Tibial nerve (tissue), 4 donors: ENCODE results near the gene LY6G6C. TPM values are rescaled to one million over a fixed set of nuclear protein-coding genes. Genes with fewer than 3 reads are reported as not detected.

Source experiments
- DNase-seq, 2 donors: peaks; one replicate each; pipeline ENCODE4 v3.0.0-alpha.2; 2019; ENCODE audit warnings: low spot score in 2 of 2
- H3K27ac ChIP-seq, 4 donors: fragments of 200-600 bp; sonication (generic) in 3 of 4; one replicate each; pipeline ENCODE4 v1.5.1; 2017 to 2019; ENCODE audit warnings: mild to moderate bottlenecking in 1 of 4
- H3K27me3 ChIP-seq, 2 donors: fragments of 200-600 bp; sonication (generic) in 1 of 2; one replicate each; pipeline versions ENCODE4 v1.5.1 to v1.6.0; 2017 to 2019
- H3K36me3 ChIP-seq, 3 donors: fragments of 200-600 bp; sonication (generic); one replicate each; pipeline ENCODE4 v1.5.1; 2018 to 2019
- H3K4me1 ChIP-seq, 4 donors: fragments of 200-600 bp; sonication (generic) in 3 of 4; one replicate each; pipeline ENCODE4 v1.5.1; 2017 to 2019
- H3K4me3 ChIP-seq, 4 donors: fragments of 200-600 bp; sonication (generic) in 3 of 4; one replicate each; pipeline ENCODE4 v1.5.1; 2017 to 2019; ENCODE audit warnings: mild to moderate bottlenecking in 1 of 4, moderate library complexity in 1 of 4
- H3K9me3 ChIP-seq, 4 donors: fragments of 200-600 bp; sonication (generic) in 3 of 4; one replicate each; pipeline ENCODE4 v1.5.1; 2017 to 2019
- CTCF ChIP-seq, 5 experiments: fragments of 200-600 bp in 3 of 5; fragments of 450-650 bp in 2 of 5; sonication (generic) in 3 of 5; IDR thresholded peaks; one replicate each; pipeline ENCODE4 v1.5.1; 2016 to 2019; ENCODE audit warnings: antibody characterized with exemption in 5 of 5, mild to moderate bottlenecking in 3 of 5, moderate library complexity in 2 of 5
- EP300 ChIP-seq, 2 donors: sonication (generic); formaldehyde crosslinking; IDR thresholded peaks; one replicate each; pipeline ENCODE4 v1.6.1; 2017; ENCODE audit warnings: antibody characterized with exemption in 2 of 2, mild to moderate bottlenecking in 1 of 2
- POLR2A ChIP-seq, 2 donors: fragments of 450-650 bp; IDR thresholded peaks; one replicate each; pipeline ENCODE4 v1.6.1; 2017; ENCODE audit warnings: antibody characterized with exemption in 2 of 2, mild to moderate bottlenecking in 2 of 2, moderate library complexity in 2 of 2
- WGBS, 2 donors: methylation state at CpG; one replicate each; pipeline ENCODE4 v1.1.5; 2018; 5-methylcytosine and 5-hydroxymethylcytosine counted together
- total RNA-seq, 4 donors: library from RNA; depleted of rRNA; stranded (reverse); fragments of >200 nt; gene quantifications; one replicate each; pipeline ENCODE4 v1.1.0, GENCODE V29; 2016

The LY6G6C gene
- not detected for total RNA-seq

- Histone ChIP-seq H3K27me3 (no peaks in the 10 kb centered on the region), H3K9me3 (no peaks in the 10 kb centered on the region), H3K27ac (no peak within 1 kb of the TSS), H3K4me3 (no peak within 1 kb of the TSS), H3K4me1 (peaks cover 0 to 3% (median 0%) of the 10 kb centered on the region in 4 donors), H3K36me3 (peaks cover 0 to 15% (median 0%) of the 10 kb centered on the region in 3 donors)
- WGBS, 2 donors, result 71 to 74% methylated on average over 4 of the region's 4 CpGs
- no peak for DNase-seq
- TF ChIP-seq POLR2A (IDR thresholded peaks at IDR 0.05), result no peak
- no peak for TF ChIP-seq CTCF (IDR thresholded peaks at IDR 0.05)
- no peak for TF ChIP-seq EP300 (IDR thresholded peaks at IDR 0.05)
Observed at GRCh38 chr6:31721351-31722020, at the start of gene LY6G6C. LY6G6C (minus strand) TSS chr6:31721746; CDS start chr6:31721679, 67 bp downstream.

GRCh38 chr6:31770860-31771259 lies 49.3 kb upstream of the LY6G6C start:
- no peaks in the 10 kb centered on the region for H3K36me3 ChIP-seq
- no peaks in the 10 kb centered on the region for H3K27me3 ChIP-seq
- peaks cover 0 to 9% (median 0%) of the 10 kb centered on the region in 4 donors for H3K4me1 ChIP-seq
- TF ChIP-seq CTCF (IDR thresholded peaks at IDR 0.05) (no peak), EP300 (IDR thresholded peaks at IDR 0.05) (no peak), POLR2A (IDR thresholded peaks at IDR 0.05) (no peak)
- H3K4me3 ChIP-seq, result no peak overlapping the region
- H3K27ac ChIP-seq, result no peak overlapping the region
- no peaks in the 10 kb centered on the region for H3K9me3 ChIP-seq
- WGBS, 2 donors, result 90 to 91% methylated on average over 2 of the region's 2 CpGs
- no peak for DNase-seq

- no peak overlapping the region for H3K27ac ChIP-seq
- H3K4me3 ChIP-seq, result no peak overlapping the region
- WGBS, 2 donors, result 62 to 63% methylated on average over 12 of the region's 12 CpGs
- peak; percentile 47 to 57 for DNase-seq
- no peaks in the 10 kb centered on the region for H3K27me3 ChIP-seq
- H3K9me3 ChIP-seq, result no peaks in the 10 kb centered on the region
- H3K36me3 ChIP-seq, result no peaks in the 10 kb centered on the region
- peak; percentile 31 to 81 (median 60) for TF ChIP-seq CTCF (IDR thresholded peaks at IDR 0.05)
- TF ChIP-seq POLR2A (IDR thresholded peaks at IDR 0.05), result no peak
- TF ChIP-seq EP300 (IDR thresholded peaks at IDR 0.05), result no peak
- peaks cover 0 to 11% (median 0%) of the 10 kb centered on the region in 4 donors for H3K4me1 ChIP-seq
Observed at GRCh38 chr6:31769684-31770371, 48.3 kb upstream of the LY6G6C start.

GRCh38 chr6:31768363-31769257 lies 47.1 kb upstream of the LY6G6C start:
- Histone ChIP-seq H3K4me3 (no peak overlapping the region), H3K27me3 (no peaks in the 10 kb centered on the region), H3K9me3 (no peaks in the 10 kb centered on the region), H3K27ac (peak overlapping the region in 1 of 4 donors; percentile 41), H3K36me3 (no peaks in the 10 kb centered on the region), H3K4me1 (peaks cover 0 to 11% (median 0%) of the 10 kb centered on the region in 4 donors)
- TF ChIP-seq EP300 (IDR thresholded peaks at IDR 0.05), result no peak
- 87 to 91% methylated on average over 18 of the region's 18 CpGs for WGBS, 2 donors
- DNase-seq, result peak in 1 of 2 donors; percentile 25

GRCh38 chr6:31767096-31767645 lies 45.6 kb upstream of the LY6G6C start:
- no peak for TF ChIP-seq CTCF (IDR thresholded peaks at IDR 0.05)
- no peak for TF ChIP-seq EP300 (IDR thresholded peaks at IDR 0.05)
- TF ChIP-seq POLR2A (IDR thresholded peaks at IDR 0.05), result no peak
- Histone ChIP-seq H3K4me1 (peaks cover 0 to 21% (median 0%) of the 10 kb centered on the region in 4 donors), H3K27ac (no peak overlapping the region), H3K36me3 (peaks cover 0 to 8% (median 0%) of the 10 kb centered on the region in 3 donors), H3K27me3 (no peaks in the 10 kb centered on the region), H3K9me3 (no peaks in the 10 kb centered on the region), H3K4me3 (no peak overlapping the region)
- DNase-seq, result no peak
- 78 to 79% methylated on average over 6 of the region's 6 CpGs for WGBS, 2 donors
